ENCODE data around the gene LTBR.

LTBR gene

GRCh38 chr12:6392504-6392903, 8.5 kb downstream of the LTBR start:
- no peak for DNase-seq (ENCODE audit: low read depth)
- H3K4me3 ChIP-seq (replicated peaks; ENCODE audit: low read depth, low read length), result no peak overlapping the region
- TF ChIP-seq CTCF (IDR thresholded peaks at IDR 0.05; ENCODE audit: low read length, missing control alignments), result no peak

- TF ChIP-seq CTCF (IDR thresholded peaks at IDR 0.05; ENCODE audit: low read length, missing control alignments), result no peak
Observed at GRCh38 chr12:6393109-6393508, 9.1 kb downstream of the LTBR start.

GRCh38 chr12:6394398-6394797, 10.4 kb downstream of the LTBR start:
- no peak for TF ChIP-seq CTCF (IDR thresholded peaks at IDR 0.05; ENCODE audit: low read length, missing control alignments)
- DNase-seq (ENCODE audit: low read depth), result no peak
- H3K4me3 ChIP-seq (replicated peaks; ENCODE audit: low read depth, low read length), result no peak overlapping the region

More at GRCh38 chr12:6393109-6393508, 9.1 kb downstream of the LTBR start:
- no peak overlapping the region for H3K4me3 ChIP-seq (replicated peaks; ENCODE audit: low read depth, low read length)
- DNase-seq (ENCODE audit: low read depth), result no peak

- DNase-seq (ENCODE audit: low read depth), result no peak
- TF ChIP-seq CTCF (IDR thresholded peaks at IDR 0.05; ENCODE audit: low read length, missing control alignments), result no peak
- H3K4me3 ChIP-seq (replicated peaks; ENCODE audit: low read depth, low read length), result no peak overlapping the region
Observed at GRCh38 chr12:6396031-6396430, 12.1 kb downstream of the LTBR start.

GRCh38 chr12:6399884-6400644, 16.1 kb downstream of the LTBR start:
- no peak for TF ChIP-seq CTCF (IDR thresholded peaks at IDR 0.05; ENCODE audit: low read length, missing control alignments)
- no peak overlapping the region for H3K4me3 ChIP-seq (replicated peaks; ENCODE audit: low read depth, low read length)
- no peak for DNase-seq (ENCODE audit: low read depth)

GRCh38 chr12:6404390-6404789, 20.4 kb downstream of the LTBR start:
- TF ChIP-seq CTCF (IDR thresholded peaks at IDR 0.05; ENCODE audit: low read length, missing control alignments), result no peak
- DNase-seq (ENCODE audit: low read depth), result no peak
- no peak overlapping the region for H3K4me3 ChIP-seq (replicated peaks; ENCODE audit: low read depth, low read length)

- no peak for TF ChIP-seq CTCF (IDR thresholded peaks at IDR 0.05; ENCODE audit: low read length, missing control alignments)
- DNase-seq (ENCODE audit: low read depth), result no peak
- H3K4me3 ChIP-seq (replicated peaks; ENCODE audit: low read depth, low read length), result no peak overlapping the region
Observed at GRCh38 chr12:6405963-6406362, 22.0 kb downstream of the LTBR start.

All from fibroblast of pulmonary artery (primary cell).